ENCODE results near the gene NACC2.

DNA sequence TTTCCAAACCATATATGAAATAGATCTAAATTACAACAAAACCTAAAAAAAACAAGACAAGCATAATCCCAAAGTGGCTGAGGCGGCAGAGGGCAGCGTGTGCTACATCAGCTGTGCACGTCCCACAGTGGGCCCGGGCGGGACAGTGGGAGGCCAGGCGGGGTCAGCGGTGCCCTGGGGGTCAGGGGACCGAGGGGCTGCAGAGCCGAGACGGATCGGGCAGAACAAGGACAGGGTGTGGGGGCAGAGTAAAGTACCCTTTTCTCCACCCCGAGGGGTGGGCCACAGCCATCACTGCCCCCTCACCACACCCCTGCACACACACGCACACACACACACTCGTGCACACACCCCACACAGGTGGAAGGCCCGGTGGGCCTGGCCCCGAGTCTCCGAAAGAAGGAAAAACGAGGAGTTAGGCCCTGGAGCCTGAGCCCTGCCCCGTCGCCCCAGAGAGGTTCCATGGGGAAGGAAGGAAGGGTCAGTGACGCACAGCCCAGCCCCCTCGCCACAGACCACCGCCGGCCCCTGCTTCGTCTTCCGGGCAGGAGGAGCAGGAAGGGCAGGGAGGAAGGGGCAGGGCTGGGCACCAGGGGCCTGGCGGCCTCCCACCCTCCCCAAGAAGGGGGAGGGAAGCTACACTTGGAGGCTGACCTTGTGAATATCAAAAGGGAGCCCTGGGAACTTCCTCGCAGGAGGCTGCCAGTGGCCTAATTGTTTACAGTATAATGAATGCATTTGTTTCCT lies 84.3 kb downstream of the NACC2 start:
- TF ChIP-seq, protein P1, sequence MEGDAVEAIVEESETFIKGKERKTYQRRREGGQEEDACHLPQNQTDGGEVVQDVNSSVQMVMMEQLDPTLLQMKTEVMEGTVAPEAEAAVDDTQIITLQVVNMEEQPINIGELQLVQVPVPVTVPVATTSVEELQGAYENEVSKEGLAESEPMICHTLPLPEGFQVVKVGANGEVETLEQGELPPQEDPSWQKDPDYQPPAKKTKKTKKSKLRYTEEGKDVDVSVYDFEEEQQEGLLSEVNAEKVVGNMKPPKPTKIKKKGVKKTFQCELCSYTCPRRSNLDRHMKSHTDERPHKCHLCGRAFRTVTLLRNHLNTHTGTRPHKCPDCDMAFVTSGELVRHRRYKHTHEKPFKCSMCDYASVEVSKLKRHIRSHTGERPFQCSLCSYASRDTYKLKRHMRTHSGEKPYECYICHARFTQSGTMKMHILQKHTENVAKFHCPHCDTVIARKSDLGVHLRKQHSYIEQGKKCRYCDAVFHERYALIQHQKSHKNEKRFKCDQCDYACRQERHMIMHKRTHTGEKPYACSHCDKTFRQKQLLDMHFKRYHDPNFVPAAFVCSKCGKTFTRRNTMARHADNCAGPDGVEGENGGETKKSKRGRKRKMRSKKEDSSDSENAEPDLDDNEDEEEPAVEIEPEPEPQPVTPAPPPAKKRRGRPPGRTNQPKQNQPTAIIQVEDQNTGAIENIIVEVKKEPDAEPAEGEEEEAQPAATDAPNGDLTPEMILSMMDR (IDR thresholded peaks at IDR 0.05) = no peak
- no peak for TF ChIP-seq POLR2A (IDR thresholded peaks at IDR 0.05)

Measured in right lobe of liver (tissue), 4 donors.